Measurements from ENCODE around the gene RBM42. TPM values are rescaled to one million over a fixed set of nuclear protein-coding genes. Genes with fewer than 3 reads are reported as not detected.
A peak's percentile ranks its signal among the peaks of the same experiment; 100 is the strongest.
"Not testable (repeated sequence)": the region's sequence is repeated elsewhere in the genome, so short reads cannot be mapped to it uniquely, and the experiment has no call there.

The RBM42 gene
- total RNA-seq, 1 experiment from 2014 or later, result 81.6 TPM

DNA sequence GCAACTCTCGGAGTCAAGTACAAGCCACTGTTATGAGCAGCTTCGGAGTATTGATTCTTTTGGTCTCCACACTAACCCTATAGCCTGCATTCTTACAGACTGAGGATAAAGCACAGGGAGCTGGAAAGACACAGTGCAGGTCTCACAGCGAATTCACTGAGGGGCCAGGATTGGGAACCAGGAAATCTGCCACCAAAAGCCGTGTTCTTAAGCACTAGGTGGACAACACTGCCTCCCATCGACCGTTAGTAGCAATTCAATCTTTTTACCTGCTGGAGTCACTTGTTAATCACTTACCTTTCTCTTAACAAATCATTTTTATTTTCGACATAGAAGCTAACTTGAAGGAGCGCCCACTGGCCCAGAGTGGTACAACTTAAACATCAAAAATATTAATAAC, 36.6 kb upstream of the RBM42 start:
- Histone ChIP-seq H2AFZ (ENCODE audit: low read length) (no peak overlapping the region), H3K4me3 (ENCODE audit: low read length) (no peak overlapping the region), H3K9me3 (ENCODE audit: low read length) (no peaks in the 10 kb centered on the region), H3K9me2 (replicated peaks; ENCODE audit: low read length) (no peaks in the 10 kb centered on the region), H4K20me1 (ENCODE audit: low read length) (no peaks in the 10 kb centered on the region), H3K36me3 (ENCODE audit: low read depth, low read length) (no peaks in the 10 kb centered on the region), H3K79me2 (ENCODE audit: low read length) (no peaks in the 10 kb centered on the region), H3K4me2 (ENCODE audit: low read length) (no peak overlapping the region), H3K9ac (ENCODE audit: low read length) (no peak overlapping the region), H3F3A (ENCODE audit: low read length, unreplicated experiment) (no peaks in the 10 kb centered on the region), H3K27me3 (ENCODE audit: low read length) (no peaks in the 10 kb centered on the region), H3K27ac (ENCODE audit: low read length) (no peak overlapping the region), H3K4me1 (ENCODE audit: insufficient read depth, low read length) (no peaks in the 10 kb centered on the region)
- intact Hi-C loops (cut with micrococcal nuclease), result loop anchor here (5.0 kb wide), 1 partner anchor 75 kb away; no protein-coding TSS in a partner anchor
- no peak for TF ChIP-seq EZH2phosphoT487 (IDR thresholded peaks at IDR 0.05; ENCODE audit: borderline replicate concordance, low read length)
- no peak for TF ChIP-seq EZH2 (IDR thresholded peaks at IDR 0.05; ENCODE audit: low read length, unreplicated experiment)
- TF ChIP-seq, protein P1, sequence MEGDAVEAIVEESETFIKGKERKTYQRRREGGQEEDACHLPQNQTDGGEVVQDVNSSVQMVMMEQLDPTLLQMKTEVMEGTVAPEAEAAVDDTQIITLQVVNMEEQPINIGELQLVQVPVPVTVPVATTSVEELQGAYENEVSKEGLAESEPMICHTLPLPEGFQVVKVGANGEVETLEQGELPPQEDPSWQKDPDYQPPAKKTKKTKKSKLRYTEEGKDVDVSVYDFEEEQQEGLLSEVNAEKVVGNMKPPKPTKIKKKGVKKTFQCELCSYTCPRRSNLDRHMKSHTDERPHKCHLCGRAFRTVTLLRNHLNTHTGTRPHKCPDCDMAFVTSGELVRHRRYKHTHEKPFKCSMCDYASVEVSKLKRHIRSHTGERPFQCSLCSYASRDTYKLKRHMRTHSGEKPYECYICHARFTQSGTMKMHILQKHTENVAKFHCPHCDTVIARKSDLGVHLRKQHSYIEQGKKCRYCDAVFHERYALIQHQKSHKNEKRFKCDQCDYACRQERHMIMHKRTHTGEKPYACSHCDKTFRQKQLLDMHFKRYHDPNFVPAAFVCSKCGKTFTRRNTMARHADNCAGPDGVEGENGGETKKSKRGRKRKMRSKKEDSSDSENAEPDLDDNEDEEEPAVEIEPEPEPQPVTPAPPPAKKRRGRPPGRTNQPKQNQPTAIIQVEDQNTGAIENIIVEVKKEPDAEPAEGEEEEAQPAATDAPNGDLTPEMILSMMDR (conservative IDR thresholded peaks at IDR 0.05; ENCODE audit: low read depth, low read length), result peak; percentile 64
- POLR2A ChIA-PET (ENCODE audit: unreplicated experiment), result no interaction called here
- no TSS peak for BruUV-seq (replicated peaks)
- no peak; the same call in 1 of the 2 replicates for ATAC-seq
- CTCF ChIA-PET, result no interaction called here
- DNase-seq, result peak; percentile 52

DNA sequence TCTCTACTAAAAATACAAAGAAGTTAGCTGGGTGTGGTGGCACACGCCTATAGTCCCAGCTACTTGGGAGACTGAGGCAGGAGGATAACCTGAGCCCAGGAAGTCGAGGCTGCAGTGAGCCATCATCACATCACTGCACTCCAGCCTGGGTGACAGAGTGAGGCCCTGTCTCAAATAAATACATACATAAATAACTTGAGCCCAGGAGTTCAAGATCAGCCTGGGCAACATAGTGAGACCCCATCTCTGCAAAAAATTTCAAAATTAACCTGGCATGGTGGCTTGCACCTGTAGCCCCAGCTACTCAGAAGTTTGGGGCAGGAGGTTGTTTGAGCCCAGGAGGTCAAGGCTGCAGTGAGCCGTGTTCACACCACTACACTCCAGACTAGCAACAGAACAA, 33.8 kb upstream of the RBM42 start:
- H3K27ac ChIP-seq (ENCODE audit: low read length); H3K9me3 ChIP-seq (ENCODE audit: low read length); BruUV-seq (replicated peaks); H3K4me3 ChIP-seq (ENCODE audit: low read length); H3F3A ChIP-seq (ENCODE audit: low read length, unreplicated experiment); H3K4me2 ChIP-seq (ENCODE audit: low read length); CTCF ChIA-PET; H3K36me3 ChIP-seq (ENCODE audit: low read depth, low read length); H2AFZ ChIP-seq (ENCODE audit: low read length); DNase-seq; POLR2A ChIA-PET (ENCODE audit: unreplicated experiment); H3K79me2 ChIP-seq (ENCODE audit: low read length); H4K20me1 ChIP-seq (ENCODE audit: low read length); H3K27me3 ChIP-seq (ENCODE audit: low read length); H3K9ac ChIP-seq (ENCODE audit: low read length); H3K9me2 ChIP-seq (replicated peaks; ENCODE audit: low read length); ATAC-seq; intact Hi-C loops (cut with micrococcal nuclease); H3K4me1 ChIP-seq (ENCODE audit: insufficient read depth, low read length): not testable (repeated sequence)

DNA sequence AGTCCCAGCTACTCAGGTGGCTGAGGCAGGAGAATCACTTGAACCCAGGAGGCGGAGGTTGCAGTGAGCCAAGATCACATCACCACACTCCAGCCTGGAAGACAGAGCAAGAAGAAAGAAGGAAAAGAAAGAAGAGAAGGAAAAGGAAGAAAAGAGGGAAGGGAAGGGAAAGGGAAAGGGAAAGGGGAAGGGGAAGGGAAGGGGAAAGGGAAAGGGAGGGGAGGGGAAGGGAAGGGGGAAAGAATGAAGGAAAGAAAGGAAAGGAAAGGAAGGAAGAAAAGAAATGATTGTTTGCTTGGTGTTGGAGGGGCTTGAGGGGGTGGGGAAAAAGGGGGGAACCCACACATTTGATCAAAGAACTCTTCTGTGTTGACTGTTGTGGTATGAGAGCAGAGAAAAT, 32.9 kb upstream of the RBM42 start:
- H3K79me2 ChIP-seq (ENCODE audit: low read length), result no peaks in the 10 kb centered on the region
- H3K36me3 ChIP-seq (ENCODE audit: low read depth, low read length), result no peaks in the 10 kb centered on the region
- H3K4me2 ChIP-seq (ENCODE audit: low read length), result no peak overlapping the region
- no peaks in the 10 kb centered on the region for H3K9me2 ChIP-seq (replicated peaks; ENCODE audit: low read length)
- intact Hi-C loops (cut with micrococcal nuclease), result no loop called here
- H3K27me3 ChIP-seq (ENCODE audit: low read length), result no peaks in the 10 kb centered on the region
- TF ChIP-seq, protein P1 (conservative IDR thresholded peaks at IDR 0.05; ENCODE audit: low read depth, low read length), result no peak
- TF ChIP-seq EZH2 (IDR thresholded peaks at IDR 0.05; ENCODE audit: low read length, unreplicated experiment), result no peak
- no peak for TF ChIP-seq EZH2phosphoT487 (IDR thresholded peaks at IDR 0.05; ENCODE audit: borderline replicate concordance, low read length)
- no peaks in the 10 kb centered on the region for H3K4me1 ChIP-seq (ENCODE audit: insufficient read depth, low read length)
- H3K9me3 ChIP-seq (ENCODE audit: low read length), result no peaks in the 10 kb centered on the region
- H2AFZ ChIP-seq (ENCODE audit: low read length), result no peak overlapping the region
- H3F3A ChIP-seq (ENCODE audit: low read length, unreplicated experiment), result no peaks in the 10 kb centered on the region
- no peak overlapping the region for H3K27ac ChIP-seq (ENCODE audit: low read length)
- no peak overlapping the region for H3K9ac ChIP-seq (ENCODE audit: low read length)
- no peak for ATAC-seq
- ChIA-PET CTCF (no interaction called here), POLR2A (ENCODE audit: unreplicated experiment) (no interaction called here)
- no peaks in the 10 kb centered on the region for H4K20me1 ChIP-seq (ENCODE audit: low read length)
- H3K4me3 ChIP-seq (ENCODE audit: low read length), result no peak overlapping the region
- DNase-seq, result no peak
- BruUV-seq (replicated peaks), result no TSS peak
